GM21390 (cell line): ENCODE data around the gene PHLDB2.

ENCODE experiments used
- ATAC-seq: cut with Tn5 transposase; IDR thresholded peaks from one replicate; pipeline ENCODE4 v1.9.1; 2021; ENCODE audit not compliant: unreplicated experiment

Gene PHLDB2

GRCh38 chr3:111923095-111923771, 64.2 kb downstream of the PHLDB2 start:
- no peak for ATAC-seq

GRCh38 chr3:111923806-111924205, 64.7 kb downstream of the PHLDB2 start:
- no peak for ATAC-seq

GRCh38 chr3:111924283-111924682, 65.2 kb downstream of the PHLDB2 start:
- ATAC-seq, result no peak

- no peak for ATAC-seq
Measured at GRCh38 chr3:111926266-111926676, 67.2 kb downstream of the PHLDB2 start.

- ATAC-seq, result no peak
Measured at GRCh38 chr3:111928613-111929012, 69.5 kb downstream of the PHLDB2 start.

GRCh38 chr3:111929484-111929883, 70.4 kb downstream of the PHLDB2 start:
- ATAC-seq, result no peak

GRCh38 chr3:111932946-111933345, 73.9 kb downstream of the PHLDB2 start:
- ATAC-seq, result no peak

GRCh38 chr3:111936191-111936841, 77.3 kb downstream of the PHLDB2 start:
- no peak for ATAC-seq

- ATAC-seq, result no peak
Measured at GRCh38 chr3:111936967-111937366, 77.9 kb downstream of the PHLDB2 start.

- ATAC-seq, result no peak
Measured at GRCh38 chr3:111937871-111938270, 78.8 kb downstream of the PHLDB2 start.

GRCh38 chr3:111939873-111940272, 80.8 kb downstream of the PHLDB2 start:
- ATAC-seq, result no peak

- ATAC-seq, result no peak
Measured at GRCh38 chr3:111943533-111943932, 84.5 kb downstream of the PHLDB2 start.

- ATAC-seq, result no peak
Measured at GRCh38 chr3:111944372-111944771, 85.3 kb downstream of the PHLDB2 start.

- no peak for ATAC-seq
Measured at GRCh38 chr3:111947231-111947630, 88.2 kb downstream of the PHLDB2 start.

- no peak for ATAC-seq
Measured at GRCh38 chr3:111948786-111949185, 89.7 kb downstream of the PHLDB2 start.

- ATAC-seq, result no peak
Measured at GRCh38 chr3:111949712-111950111, 90.6 kb downstream of the PHLDB2 start.

GRCh38 chr3:111951032-111951431, 92.0 kb downstream of the PHLDB2 start:
- ATAC-seq, result no peak

GRCh38 chr3:111952086-111952485, 93.0 kb downstream of the PHLDB2 start:
- ATAC-seq, result no peak

- no peak for ATAC-seq
Measured at GRCh38 chr3:111952866-111953450, 93.9 kb downstream of the PHLDB2 start.

GRCh38 chr3:111954228-111954990, 95.3 kb downstream of the PHLDB2 start:
- no peak for ATAC-seq

- no peak for ATAC-seq
Measured at GRCh38 chr3:111955876-111956275, 96.8 kb downstream of the PHLDB2 start.

GRCh38 chr3:111956449-111956848, 97.4 kb downstream of the PHLDB2 start:
- no peak for ATAC-seq
